ENCODE results near the gene ETFRF1.

The ETFRF1 gene

GRCh38 chr12:25195056-25195971 is at the start of gene ETFRF1, which contains the start of gene DNAI7:
Gene ETFRF1, plus strand, starts transcription at chr12:25195237. Its CDS starts 8,720 bp downstream, at chr12:25203957.
Gene DNAI7, minus strand, starts transcription at chr12:25195160. Its CDS starts 82 bp downstream, at chr12:25195078.
- peak within 1 kb of the TSS; percentile 82 to 84 for H3K4me3 ChIP-seq (replicated peaks in 1 of 2; ENCODE audit: low read depth in 2 of 2, low read length in 2 of 2)
- TF ChIP-seq CTCF (IDR thresholded peaks at IDR 0.05; ENCODE audit: low read depth, low read length): no peak
- peak; percentile 95 to 97 for DNase-seq (ENCODE audit: low read depth in 2 of 2)

- no peak for TF ChIP-seq CTCF (IDR thresholded peaks at IDR 0.05; ENCODE audit: low read depth, low read length)
- no peak for DNase-seq (ENCODE audit: low read depth in 2 of 2)
- no peak overlapping the region for H3K4me3 ChIP-seq (replicated peaks in 1 of 2; ENCODE audit: low read depth in 2 of 2, low read length in 2 of 2)
These were observed 48.4 kb upstream of the ETFRF1 start for GRCh38 chr12:25146686-25147085.

- peak; percentile 94 to 97 for DNase-seq (ENCODE audit: low read depth in 2 of 2)
- no peak overlapping the region for H3K4me3 ChIP-seq (replicated peaks in 1 of 2; ENCODE audit: low read depth in 2 of 2, low read length in 2 of 2)
- TF ChIP-seq CTCF (IDR thresholded peaks at IDR 0.05; ENCODE audit: low read depth, low read length): no peak
These were observed 43.6 kb upstream of the ETFRF1 start for GRCh38 chr12:25151476-25151875.

GRCh38 chr12:25152055-25152454 is 43.0 kb upstream of the ETFRF1 start:
- no peak overlapping the region for H3K4me3 ChIP-seq (replicated peaks in 1 of 2; ENCODE audit: low read depth in 2 of 2, low read length in 2 of 2)
- no peak for DNase-seq (ENCODE audit: low read depth in 2 of 2)
- TF ChIP-seq CTCF (IDR thresholded peaks at IDR 0.05; ENCODE audit: low read depth, low read length): no peak

- no peak overlapping the region for H3K4me3 ChIP-seq (replicated peaks in 1 of 2; ENCODE audit: low read depth in 2 of 2, low read length in 2 of 2)
- peak; percentile 42 to 57 for DNase-seq (ENCODE audit: low read depth in 2 of 2)
- TF ChIP-seq CTCF (IDR thresholded peaks at IDR 0.05; ENCODE audit: low read depth, low read length): peak; percentile 66
These were observed 39.9 kb upstream of the ETFRF1 start for GRCh38 chr12:25155022-25155576.

GRCh38 chr12:25156061-25156460 is 39.0 kb upstream of the ETFRF1 start:
- no peak for TF ChIP-seq CTCF (IDR thresholded peaks at IDR 0.05; ENCODE audit: low read depth, low read length)
- no peak for DNase-seq (ENCODE audit: low read depth in 2 of 2)
- H3K4me3 ChIP-seq (replicated peaks in 1 of 2; ENCODE audit: low read depth in 2 of 2, low read length in 2 of 2): no peak overlapping the region

All from cardiac fibroblast (primary cell).